Natural killer cell (primary cell): ENCODE results near the gene TCP11. TPM values are rescaled to one million over a fixed set of nuclear protein-coding genes. Genes with fewer than 3 reads are reported as not detected.
A peak's percentile ranks its signal among the peaks of the same experiment; 100 is the strongest.

Experiments used
- ATAC-seq, 3 donors: fragments of 150-1000 bp in 2 of 3; fragments of 200-7000 bp in 1 of 3; cut with Tn5 transposase; 1 replicate in 1 of 3; 2 replicates in 2 of 3; pipeline ENCODE4 v1.10.0; 2021; ENCODE audit warnings: mild to moderate bottlenecking in 2 of 3, moderate library complexity in 2 of 3
- DNase-seq, 2 donors: peaks; one replicate each; pipeline versions ENCODE4 v3.0.0 to v3.0.0-alpha.2; 2013 to 2021; ENCODE audit warnings: mixed read lengths in 1 of 2
- H3K27ac ChIP-seq: one replicate; pipeline ENCODE4 v1.5.1; 2013; ENCODE audit warnings: mild to moderate bottlenecking, low read length
- H3K27me3 ChIP-seq: one replicate; pipeline ENCODE4 v1.6.1; 2013; ENCODE audit warnings: low read length; ENCODE audit not compliant: control insufficient read depth, insufficient read depth
- H3K36me3 ChIP-seq: one replicate; pipeline ENCODE4 v1.6.1; 2013; ENCODE audit warnings: low read length; ENCODE audit not compliant: control insufficient read depth, insufficient read depth
- H3K4me1 ChIP-seq: one replicate; pipeline ENCODE4 v1.6.1; 2013; ENCODE audit warnings: low read length; ENCODE audit not compliant: control insufficient read depth, insufficient read depth
- H3K4me3 ChIP-seq: one replicate; pipeline ENCODE4 v1.5.1; 2013; ENCODE audit warnings: low read length
- H3K9me3 ChIP-seq: one replicate; pipeline ENCODE4 v1.6.1; 2013; ENCODE audit warnings: low read length; ENCODE audit not compliant: control insufficient read depth, insufficient read depth
- H3K27ac Mint-ChIP-seq, 2 donors: one replicate each; pipeline ENCODE4 v1.8.0; 2022; ENCODE audit warnings: mild to moderate bottlenecking in 2 of 2, mixed read lengths in 2 of 2, moderate library complexity in 1 of 2
- H3K27me3 Mint-ChIP-seq, 2 donors: one replicate each; pipeline ENCODE4 v1.8.0; 2022; ENCODE audit warnings: low read depth in 2 of 2, mixed read lengths in 2 of 2
- H3K36me3 Mint-ChIP-seq: one replicate; pipeline ENCODE4 v1.8.0; 2022; ENCODE audit warnings: mixed read lengths
- H3K4me1 Mint-ChIP-seq, 2 donors: one replicate each; pipeline ENCODE4 v1.8.0; 2022; ENCODE audit warnings: mixed read lengths in 2 of 2
- H3K4me3 Mint-ChIP-seq: one replicate; pipeline ENCODE4 v1.8.0; 2022; ENCODE audit warnings: mild to moderate bottlenecking, moderate library complexity, mixed read lengths
- H3K9me3 Mint-ChIP-seq, 2 donors: one replicate each; pipeline ENCODE4 v1.8.0; 2022; ENCODE audit warnings: mixed read lengths in 2 of 2
- whole genome bisulfite sequencing: methylation state at CpG from one replicate; pipeline ENCODE4 v1.1.7; 2013; ENCODE audit warnings: missing lambda C conversion rate; ENCODE audit not compliant: insufficient coverage; 5-methylcytosine and 5-hydroxymethylcytosine counted together
- intact Hi-C: fragments of 100-400 bp; cut with micrococcal nuclease; formaldehyde crosslinking; loops from one replicate; pipeline ENCODE4 v1.14.2; 2022
- total RNA-seq, 4 donors: library from RNA; stranded (reverse); fragments of 120-200 nt in 1 of 4; gene quantifications; one replicate each; pipeline versions ENCODE4 v1.2.3 to v1.2.4, GENCODE V29; 2013 to 2022
- TF ChIP-seq, protein P1 (sequence below): fragments of 200-600 bp; IDR thresholded peaks from one replicate; pipeline ENCODE4 v1.8.0; 2022; ENCODE audit warnings: antibody characterized with exemption

The TCP11 gene
- total RNA-seq, 3 donors from 2014 or later (not counting 1 experiment from before 2014, with no cell fraction given) = not detected

- WGBS = 90% methylated on average over 19 of the region's 19 CpGs
- H3K9me3 ChIP-seq = no peaks in the 10 kb centered on the region
- no peaks in the 10 kb centered on the region for H3K27me3 Mint-ChIP-seq
- H3K4me1 ChIP-seq = no peaks in the 10 kb centered on the region
- no peak overlapping the region for H3K27ac ChIP-seq
- H3K36me3 ChIP-seq = peaks cover 52% of the 10 kb centered on the region
- intact Hi-C loops = no loop called here
- DNase-seq (peak in 1 of 2 donors; percentile 8), ATAC-seq (no peak)
- no peak overlapping the region for H3K4me3 ChIP-seq
- no peaks in the 10 kb centered on the region for H3K27me3 ChIP-seq
- TF ChIP-seq, protein P1, sequence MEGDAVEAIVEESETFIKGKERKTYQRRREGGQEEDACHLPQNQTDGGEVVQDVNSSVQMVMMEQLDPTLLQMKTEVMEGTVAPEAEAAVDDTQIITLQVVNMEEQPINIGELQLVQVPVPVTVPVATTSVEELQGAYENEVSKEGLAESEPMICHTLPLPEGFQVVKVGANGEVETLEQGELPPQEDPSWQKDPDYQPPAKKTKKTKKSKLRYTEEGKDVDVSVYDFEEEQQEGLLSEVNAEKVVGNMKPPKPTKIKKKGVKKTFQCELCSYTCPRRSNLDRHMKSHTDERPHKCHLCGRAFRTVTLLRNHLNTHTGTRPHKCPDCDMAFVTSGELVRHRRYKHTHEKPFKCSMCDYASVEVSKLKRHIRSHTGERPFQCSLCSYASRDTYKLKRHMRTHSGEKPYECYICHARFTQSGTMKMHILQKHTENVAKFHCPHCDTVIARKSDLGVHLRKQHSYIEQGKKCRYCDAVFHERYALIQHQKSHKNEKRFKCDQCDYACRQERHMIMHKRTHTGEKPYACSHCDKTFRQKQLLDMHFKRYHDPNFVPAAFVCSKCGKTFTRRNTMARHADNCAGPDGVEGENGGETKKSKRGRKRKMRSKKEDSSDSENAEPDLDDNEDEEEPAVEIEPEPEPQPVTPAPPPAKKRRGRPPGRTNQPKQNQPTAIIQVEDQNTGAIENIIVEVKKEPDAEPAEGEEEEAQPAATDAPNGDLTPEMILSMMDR = no peak
- no peaks in the 10 kb centered on the region for H3K9me3 Mint-ChIP-seq
- peak overlapping the region in 1 of 2 donors; percentile 41 for H3K27ac Mint-ChIP-seq
- no peaks in the 10 kb centered on the region for H3K36me3 Mint-ChIP-seq
- H3K4me3 Mint-ChIP-seq = no peak overlapping the region
- peaks cover 2 to 4% of the 10 kb centered on the region in 2 donors for H3K4me1 Mint-ChIP-seq
Measured at GRCh38 chr6:35082046-35082732, 59.0 kb downstream of the TCP11 start.

GRCh38 chr6:35081426-35081851 lies 59.7 kb downstream of the TCP11 start:
- H3K36me3 Mint-ChIP-seq = no peaks in the 10 kb centered on the region
- H3K4me1 ChIP-seq = no peaks in the 10 kb centered on the region
- H3K9me3 Mint-ChIP-seq = no peaks in the 10 kb centered on the region
- peaks cover 52% of the 10 kb centered on the region for H3K36me3 ChIP-seq
- H3K27ac Mint-ChIP-seq = peak overlapping the region in 1 of 2 donors; percentile 41
- H3K9me3 ChIP-seq = no peaks in the 10 kb centered on the region
- H3K4me1 Mint-ChIP-seq = peaks cover 6 to 7% of the 10 kb centered on the region in 2 donors
- H3K27ac ChIP-seq = no peak overlapping the region
- no peak overlapping the region for H3K4me3 ChIP-seq
- H3K27me3 ChIP-seq = no peaks in the 10 kb centered on the region
- H3K4me3 Mint-ChIP-seq = no peak overlapping the region
- 31% methylated on average over 13 of the region's 13 CpGs for WGBS
- H3K27me3 Mint-ChIP-seq = no peaks in the 10 kb centered on the region
- intact Hi-C loops = no loop called here
- no peak for ATAC-seq
- DNase-seq = peak in 1 of 2 donors; percentile 10
- TF ChIP-seq, protein P1 = no peak

DNA sequence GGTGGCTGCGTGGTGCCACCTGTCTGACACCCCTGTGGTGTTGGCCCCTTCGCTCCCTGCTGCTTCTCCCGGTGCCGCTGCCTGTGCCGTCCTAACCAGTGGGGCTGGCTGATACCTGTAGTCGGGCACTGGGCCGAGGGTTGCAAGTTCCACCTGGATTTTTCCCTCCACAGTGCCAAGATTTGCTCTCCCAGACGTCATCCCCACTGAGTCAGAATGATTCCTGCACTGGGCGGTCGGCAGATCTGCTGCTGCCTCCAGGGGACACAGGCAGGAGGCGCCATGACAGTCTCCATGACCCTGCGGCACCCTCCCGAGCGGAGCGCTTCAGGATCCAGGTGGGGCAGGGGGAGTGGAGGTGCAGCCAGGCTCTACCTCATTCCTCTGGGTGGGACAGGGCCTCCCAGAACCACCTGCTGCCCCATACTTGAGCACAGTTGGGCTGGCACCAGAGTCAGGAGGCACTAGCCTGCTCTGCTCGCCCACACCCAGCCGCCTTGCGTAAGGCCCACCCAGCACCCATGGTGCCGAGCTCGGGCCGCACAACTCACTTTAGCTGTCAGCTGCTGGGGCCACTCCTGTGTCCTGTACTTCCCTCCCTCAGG lies 60.2 kb downstream of the TCP11 start:
- Mint-ChIP-seq H3K4me3 (no peak overlapping the region), H3K36me3 (no peaks in the 10 kb centered on the region), H3K27ac (peak overlapping the region in 1 of 2 donors; percentile 41), H3K27me3 (no peaks in the 10 kb centered on the region), H3K4me1 (peaks cover 6 to 7% of the 10 kb centered on the region in 2 donors), H3K9me3 (no peaks in the 10 kb centered on the region)
- DNase-seq (peak in 1 of 2 donors; percentile 10), ATAC-seq (no peak)
- Histone ChIP-seq H3K27me3 (no peaks in the 10 kb centered on the region), H3K4me1 (no peaks in the 10 kb centered on the region), H3K27ac (no peak overlapping the region), H3K36me3 (peaks cover 49% of the 10 kb centered on the region), H3K4me3 (no peak overlapping the region), H3K9me3 (no peaks in the 10 kb centered on the region)
- intact Hi-C loops = no loop called here
- WGBS = 92% methylated on average over 21 of the region's 21 CpGs
- TF ChIP-seq, protein P1 = no peak
